ENCODE data around the gene YY1. TPM values are rescaled to one million over a fixed set of nuclear protein-coding genes. Genes with fewer than 3 reads are reported as not detected.

Gene YY1
- total RNA-seq, 1 donor from 2014 or later, result 42.4 TPM

DNA sequence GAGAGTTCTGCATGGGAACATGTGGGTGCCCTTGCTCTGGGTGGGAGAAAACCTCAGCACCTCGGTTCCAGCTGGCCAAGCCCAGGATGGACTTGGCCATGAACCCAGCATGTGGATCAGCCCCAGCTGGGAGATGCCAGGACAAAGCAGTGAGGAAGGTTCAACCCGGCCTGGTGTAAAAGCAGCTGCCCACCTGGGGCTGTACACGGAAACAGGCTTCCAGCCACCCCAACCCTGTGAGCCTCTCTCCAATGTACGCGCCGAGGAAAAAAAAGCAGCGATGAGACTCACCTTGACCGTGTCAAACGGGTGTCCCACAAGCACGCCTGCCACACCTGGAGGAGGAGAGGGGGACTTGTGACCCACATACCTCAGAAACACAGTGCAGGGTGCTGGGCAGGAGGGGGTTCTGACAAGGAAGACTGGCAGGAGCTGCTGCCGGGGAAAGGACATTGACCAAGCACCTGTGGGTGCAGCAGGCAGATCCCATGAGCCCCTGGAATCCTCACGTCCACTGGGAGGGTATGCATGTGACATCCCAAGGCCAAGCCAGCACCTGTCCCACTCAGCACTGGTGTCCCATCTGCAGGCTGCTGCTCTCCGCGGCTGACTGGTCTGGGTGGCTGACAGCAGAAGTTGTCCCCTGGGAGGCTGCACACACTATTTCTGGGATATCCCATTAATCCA is 59.8 kb downstream of the YY1 start:
- no peak for DNase-seq (ENCODE audit: low spot score in 2 of 2)
- no peaks in the 10 kb centered on the region for H3K9me3 ChIP-seq
- H3K4me1 ChIP-seq, result peaks cover 7 to 18% of the 10 kb centered on the region in 2 donors
- peak overlapping the region in 1 of 2 donors; percentile 82 for H3K27ac ChIP-seq
- intact Hi-C loops (cut with DNase I), result no loop called here
- H3K36me3 ChIP-seq, result no peaks in the 10 kb centered on the region
- TF ChIP-seq, protein P1, sequence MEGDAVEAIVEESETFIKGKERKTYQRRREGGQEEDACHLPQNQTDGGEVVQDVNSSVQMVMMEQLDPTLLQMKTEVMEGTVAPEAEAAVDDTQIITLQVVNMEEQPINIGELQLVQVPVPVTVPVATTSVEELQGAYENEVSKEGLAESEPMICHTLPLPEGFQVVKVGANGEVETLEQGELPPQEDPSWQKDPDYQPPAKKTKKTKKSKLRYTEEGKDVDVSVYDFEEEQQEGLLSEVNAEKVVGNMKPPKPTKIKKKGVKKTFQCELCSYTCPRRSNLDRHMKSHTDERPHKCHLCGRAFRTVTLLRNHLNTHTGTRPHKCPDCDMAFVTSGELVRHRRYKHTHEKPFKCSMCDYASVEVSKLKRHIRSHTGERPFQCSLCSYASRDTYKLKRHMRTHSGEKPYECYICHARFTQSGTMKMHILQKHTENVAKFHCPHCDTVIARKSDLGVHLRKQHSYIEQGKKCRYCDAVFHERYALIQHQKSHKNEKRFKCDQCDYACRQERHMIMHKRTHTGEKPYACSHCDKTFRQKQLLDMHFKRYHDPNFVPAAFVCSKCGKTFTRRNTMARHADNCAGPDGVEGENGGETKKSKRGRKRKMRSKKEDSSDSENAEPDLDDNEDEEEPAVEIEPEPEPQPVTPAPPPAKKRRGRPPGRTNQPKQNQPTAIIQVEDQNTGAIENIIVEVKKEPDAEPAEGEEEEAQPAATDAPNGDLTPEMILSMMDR (IDR thresholded peaks at IDR 0.05), result no peak
- no peak overlapping the region for H3K4me3 ChIP-seq
- no peaks in the 10 kb centered on the region for H3K27me3 ChIP-seq

DNA sequence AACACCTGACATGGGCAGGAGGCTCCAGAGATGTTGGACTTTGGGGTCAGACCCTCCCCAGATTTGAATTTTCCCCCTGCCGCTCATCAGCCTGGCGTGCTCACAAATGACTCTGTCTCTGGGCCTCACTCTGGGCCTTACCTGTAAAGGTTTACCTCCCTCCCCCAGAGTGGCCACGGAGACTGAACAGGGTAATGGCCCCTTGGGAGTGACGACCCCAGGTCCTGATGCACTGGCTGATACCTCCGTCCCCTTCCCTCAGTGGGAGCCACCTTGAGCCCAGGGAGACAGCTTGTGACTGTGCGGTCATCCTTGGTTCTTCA is 60.3 kb downstream of the YY1 start:
- no peak for DNase-seq (ENCODE audit: low spot score in 2 of 2)
- H3K4me1 ChIP-seq, result peaks cover 7 to 17% of the 10 kb centered on the region in 2 donors
- no peaks in the 10 kb centered on the region for H3K27me3 ChIP-seq
- TF ChIP-seq, protein P1 (IDR thresholded peaks at IDR 0.05), result no peak
- intact Hi-C loops (cut with DNase I), result no loop called here
- H3K36me3 ChIP-seq, result no peaks in the 10 kb centered on the region
- no peaks in the 10 kb centered on the region for H3K9me3 ChIP-seq
- no peak overlapping the region for H3K27ac ChIP-seq
- no peak overlapping the region for H3K4me3 ChIP-seq

DNA sequence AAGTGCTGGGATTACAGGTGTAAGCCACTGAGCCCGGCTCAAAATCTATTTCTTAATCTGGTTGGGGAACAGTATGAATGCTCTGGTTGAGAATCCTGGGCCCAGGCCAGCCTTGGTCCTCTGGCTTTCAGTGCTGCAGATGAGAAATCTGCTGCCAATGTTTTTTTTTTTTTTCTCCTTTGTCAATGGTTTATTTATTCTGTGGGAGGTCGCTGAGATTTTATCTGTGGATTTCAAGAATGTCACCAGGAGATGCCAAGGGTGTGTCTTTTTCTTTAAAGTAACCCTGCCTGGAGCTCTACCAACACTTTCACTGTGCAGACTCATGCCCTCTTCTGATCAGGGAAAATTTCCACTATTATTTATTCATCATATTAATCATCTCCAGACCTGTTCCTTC is 63.7 kb downstream of the YY1 start:
- TF ChIP-seq, protein P1 (IDR thresholded peaks at IDR 0.05), result no peak
- intact Hi-C loops (cut with DNase I), result loop anchor here (10.0 kb wide), 1 partner anchor 538 kb away; no protein-coding TSS in a partner anchor
- Histone ChIP-seq H3K36me3 (no peaks in the 10 kb centered on the region), H3K4me3 (no peak overlapping the region), H3K27ac (no peak overlapping the region), H3K27me3 (no peaks in the 10 kb centered on the region), H3K9me3 (no peaks in the 10 kb centered on the region), H3K4me1 (peaks cover 6 to 18% of the 10 kb centered on the region in 2 donors)
- DNase-seq (ENCODE audit: low spot score in 2 of 2), result no peak

DNA sequence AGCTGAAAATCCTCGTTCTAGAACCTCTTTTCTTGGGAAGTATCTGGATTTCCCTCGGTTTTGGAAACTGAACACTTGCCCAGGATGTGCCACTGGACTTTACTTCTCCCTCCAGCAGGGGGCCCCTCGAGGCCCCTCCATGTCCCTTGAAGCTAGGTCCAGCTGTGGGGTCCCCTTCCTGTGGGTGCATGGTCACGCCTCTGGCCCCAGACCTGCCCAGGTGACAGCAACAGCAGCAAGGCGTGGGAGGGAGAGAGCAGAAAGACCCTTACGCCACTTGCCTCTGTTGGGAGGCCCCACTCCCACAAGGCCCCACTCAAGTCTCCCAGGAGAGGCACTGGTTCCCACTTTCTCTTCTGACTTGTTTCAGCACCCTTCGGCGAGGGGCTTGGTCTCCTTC is 64.2 kb downstream of the YY1 start:
- Histone ChIP-seq H3K36me3 (no peaks in the 10 kb centered on the region), H3K4me3 (no peak overlapping the region), H3K27ac (no peak overlapping the region), H3K9me3 (no peaks in the 10 kb centered on the region), H3K27me3 (no peaks in the 10 kb centered on the region), H3K4me1 (peaks cover 3 to 12% of the 10 kb centered on the region in 2 donors)
- intact Hi-C loops (cut with DNase I), result loop anchor here (10.0 kb wide), 1 partner anchor 538 kb away; no protein-coding TSS in a partner anchor
- DNase-seq (ENCODE audit: low spot score in 2 of 2), result no peak
- TF ChIP-seq, protein P1 (IDR thresholded peaks at IDR 0.05), result peak in 2 of 3 experiments; percentile 30 to 50

DNA sequence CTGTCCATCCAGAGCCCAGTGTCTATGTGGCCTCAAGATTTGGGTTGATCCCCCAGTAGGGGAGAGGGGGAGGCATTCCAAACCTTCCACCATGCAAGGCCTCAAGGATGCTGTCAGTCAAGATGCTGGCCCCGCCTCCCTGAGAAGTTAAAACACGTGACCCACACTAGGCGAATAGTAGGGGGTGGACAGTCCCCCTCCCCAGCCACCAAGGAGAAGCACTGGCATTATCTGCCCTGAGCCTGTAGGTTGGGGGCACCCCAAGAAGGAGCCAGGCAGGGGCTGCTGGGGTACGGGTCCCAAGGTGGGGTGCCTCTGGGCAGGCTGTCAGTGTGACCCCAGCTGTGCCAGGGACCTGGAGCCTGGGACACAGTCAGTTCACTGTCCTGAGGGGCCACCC is 65.0 kb downstream of the YY1 start:
- intact Hi-C loops (cut with DNase I), result loop anchor here (2.0 to 10.0 kb wide), 2 partner anchors 111 to 539 kb away; no protein-coding TSS in a partner anchor
- peak overlapping the region in 1 of 2 donors; percentile 75 for H3K27ac ChIP-seq
- no peak overlapping the region for H3K4me3 ChIP-seq
- TF ChIP-seq, protein P1 (IDR thresholded peaks at IDR 0.05), result no peak
- H3K27me3 ChIP-seq, result no peaks in the 10 kb centered on the region
- H3K36me3 ChIP-seq, result no peaks in the 10 kb centered on the region
- peaks cover 3 to 12% of the 10 kb centered on the region in 2 donors for H3K4me1 ChIP-seq
- DNase-seq (ENCODE audit: low spot score in 2 of 2), result no peak
- no peaks in the 10 kb centered on the region for H3K9me3 ChIP-seq
